Activated CD8-positive, alpha-beta T cell treated with anti-CD3 and anti-CD28 coated beads for 36 hours (primary cell): ENCODE measurements around the gene NUAK1. TPM values are rescaled to one million over a fixed set of nuclear protein-coding genes. Genes with fewer than 3 reads are reported as not detected.

ENCODE experiments used
- ATAC-seq: fragments of 200-7000 bp; cut with Tn5 transposase; one replicate; pipeline ENCODE4 v1.10.0; 2021; ENCODE audit warnings: mild to moderate bottlenecking, moderate library complexity
- CTCF ChIA-PET: fragments of 350-600 bp; sonication (Branson Sonifier 250); formaldehyde crosslinking; loops from one replicate; lab custom pipeline; 2021; ENCODE audit warnings: antibody characterized with exemption; lab: Charles Lee
- POLR2A ChIA-PET: fragments of 350-600 bp; sonication (Branson Sonifier 250); formaldehyde crosslinking; loops from one replicate; lab custom pipeline; 2021; ENCODE audit warnings: antibody characterized with exemption; lab: Charles Lee
- DNase-seq: peaks from one replicate; pipeline ENCODE4 v3.0.0-alpha.2; 2020
- H3K27ac Mint-ChIP-seq: one replicate; pipeline ENCODE4 v1.8.0; 2021; ENCODE audit warnings: mild to moderate bottlenecking, mixed read lengths
- H3K27me3 Mint-ChIP-seq: one replicate; pipeline ENCODE4 v1.8.0; 2021; ENCODE audit warnings: mixed read lengths
- H3K36me3 Mint-ChIP-seq: one replicate; pipeline ENCODE4 v1.8.0; 2021; ENCODE audit warnings: low read depth, mixed read lengths
- H3K4me1 Mint-ChIP-seq: one replicate; pipeline ENCODE4 v1.8.0; 2021; ENCODE audit warnings: low read depth, mixed read lengths
- H3K4me3 Mint-ChIP-seq: one replicate; pipeline ENCODE4 v1.8.0; 2021; ENCODE audit warnings: mild to moderate bottlenecking, moderate library complexity, mixed read lengths
- H3K9me3 Mint-ChIP-seq: one replicate; pipeline ENCODE4 v1.8.0; 2021; ENCODE audit warnings: mixed read lengths
- intact Hi-C: fragments of 100-400 bp; cut with micrococcal nuclease; formaldehyde crosslinking; loops from one replicate; pipeline ENCODE4 v1.10.0; 2022
- total RNA-seq, 2 experiments: library from RNA; stranded (reverse); gene quantifications; one replicate each; pipeline ENCODE4 v1.2.3, GENCODE V29; 2021
- TF ChIP-seq, protein P1 (sequence below): fragments of 200-600 bp; IDR thresholded peaks from one replicate; pipeline ENCODE4 v1.8.0; 2022; ENCODE audit warnings: antibody characterized with exemption, mild to moderate bottlenecking

The NUAK1 gene
- total RNA-seq, 2 experiments from 2014 or later: not detected

GRCh38 chr12:106090591-106091445 is 47.9 kb downstream of the NUAK1 start:
- ATAC-seq: no peak
- Mint-ChIP-seq H3K27me3 (peaks cover 2% of the 10 kb centered on the region), H3K36me3 (no peaks in the 10 kb centered on the region), H3K4me3 (no peak overlapping the region), H3K9me3 (no peaks in the 10 kb centered on the region), H3K4me1 (no peaks in the 10 kb centered on the region), H3K27ac (no peak overlapping the region)
- POLR2A ChIA-PET: no interaction called here
- intact Hi-C loops: no loop called here
- TF ChIP-seq, protein P1, sequence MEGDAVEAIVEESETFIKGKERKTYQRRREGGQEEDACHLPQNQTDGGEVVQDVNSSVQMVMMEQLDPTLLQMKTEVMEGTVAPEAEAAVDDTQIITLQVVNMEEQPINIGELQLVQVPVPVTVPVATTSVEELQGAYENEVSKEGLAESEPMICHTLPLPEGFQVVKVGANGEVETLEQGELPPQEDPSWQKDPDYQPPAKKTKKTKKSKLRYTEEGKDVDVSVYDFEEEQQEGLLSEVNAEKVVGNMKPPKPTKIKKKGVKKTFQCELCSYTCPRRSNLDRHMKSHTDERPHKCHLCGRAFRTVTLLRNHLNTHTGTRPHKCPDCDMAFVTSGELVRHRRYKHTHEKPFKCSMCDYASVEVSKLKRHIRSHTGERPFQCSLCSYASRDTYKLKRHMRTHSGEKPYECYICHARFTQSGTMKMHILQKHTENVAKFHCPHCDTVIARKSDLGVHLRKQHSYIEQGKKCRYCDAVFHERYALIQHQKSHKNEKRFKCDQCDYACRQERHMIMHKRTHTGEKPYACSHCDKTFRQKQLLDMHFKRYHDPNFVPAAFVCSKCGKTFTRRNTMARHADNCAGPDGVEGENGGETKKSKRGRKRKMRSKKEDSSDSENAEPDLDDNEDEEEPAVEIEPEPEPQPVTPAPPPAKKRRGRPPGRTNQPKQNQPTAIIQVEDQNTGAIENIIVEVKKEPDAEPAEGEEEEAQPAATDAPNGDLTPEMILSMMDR: no peak
- no peak for DNase-seq
- CTCF ChIA-PET: no interaction called here

- no peaks in the 10 kb centered on the region for H3K36me3 Mint-ChIP-seq
- peaks cover 2% of the 10 kb centered on the region for H3K27me3 Mint-ChIP-seq
- ATAC-seq (no peak), DNase-seq (no peak)
- TF ChIP-seq, protein P1: no peak
- H3K27ac Mint-ChIP-seq: no peak overlapping the region
- POLR2A ChIA-PET: no interaction called here
- CTCF ChIA-PET: no interaction called here
- no peaks in the 10 kb centered on the region for H3K9me3 Mint-ChIP-seq
- no peak overlapping the region for H3K4me3 Mint-ChIP-seq
- H3K4me1 Mint-ChIP-seq: no peaks in the 10 kb centered on the region
- intact Hi-C loops: no loop called here
Measured at GRCh38 chr12:106089935-106090334, 48.8 kb downstream of the NUAK1 start.

- POLR2A ChIA-PET: no interaction called here
- TF ChIP-seq, protein P1: no peak
- no peaks in the 10 kb centered on the region for H3K9me3 Mint-ChIP-seq
- H3K4me1 Mint-ChIP-seq: no peaks in the 10 kb centered on the region
- H3K4me3 Mint-ChIP-seq: no peak overlapping the region
- no peak for ATAC-seq
- intact Hi-C loops: no loop called here
- no peak overlapping the region for H3K27ac Mint-ChIP-seq
- CTCF ChIA-PET: no interaction called here
- H3K27me3 Mint-ChIP-seq: peaks cover 2% of the 10 kb centered on the region
- DNase-seq: no peak
- H3K36me3 Mint-ChIP-seq: no peaks in the 10 kb centered on the region
Measured at GRCh38 chr12:106088811-106089485, 49.8 kb downstream of the NUAK1 start.

DNA sequence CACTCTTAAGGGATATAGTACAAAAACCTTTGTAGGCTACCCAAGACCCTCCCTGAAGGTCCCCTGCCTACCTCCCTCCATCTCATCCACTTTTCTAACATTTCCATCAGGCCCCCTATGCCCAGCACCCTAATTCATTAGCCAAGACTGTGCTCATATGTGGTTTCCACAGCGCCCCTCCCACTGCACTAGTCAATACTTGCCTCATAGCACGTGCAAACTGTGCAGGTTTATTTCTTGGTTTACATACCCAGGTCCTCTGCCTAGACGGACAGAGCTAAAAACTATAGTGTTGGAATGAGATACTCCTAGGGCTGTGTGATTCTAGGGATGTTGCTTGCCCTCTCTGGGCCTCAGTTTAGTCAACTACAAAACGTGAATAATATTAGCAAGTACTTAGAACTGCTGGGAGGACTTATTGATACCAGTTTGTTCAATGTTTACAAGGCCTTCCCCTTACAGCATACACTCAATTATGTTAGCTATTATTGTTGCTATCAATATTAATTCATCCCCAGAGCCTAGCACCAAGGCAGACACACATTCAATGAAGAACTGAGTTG is 50.4 kb downstream of the NUAK1 start:
- DNase-seq: no peak
- no peaks in the 10 kb centered on the region for H3K36me3 Mint-ChIP-seq
- H3K27me3 Mint-ChIP-seq: peaks cover 2% of the 10 kb centered on the region
- no peaks in the 10 kb centered on the region for H3K4me1 Mint-ChIP-seq
- TF ChIP-seq, protein P1: no peak
- no peak overlapping the region for H3K27ac Mint-ChIP-seq
- POLR2A ChIA-PET: no interaction called here
- no peaks in the 10 kb centered on the region for H3K9me3 Mint-ChIP-seq
- intact Hi-C loops: no loop called here
- CTCF ChIA-PET: no interaction called here
- ATAC-seq: no peak
- no peak overlapping the region for H3K4me3 Mint-ChIP-seq

- CTCF ChIA-PET: interaction anchor here (0.6 kb wide), 1 partner anchor 561 kb away, joined by 3 read pairs; no protein-coding TSS in a partner anchor
- Mint-ChIP-seq H3K9me3 (no peaks in the 10 kb centered on the region), H3K36me3 (no peaks in the 10 kb centered on the region), H3K27ac (no peak overlapping the region), H3K27me3 (peaks cover 6% of the 10 kb centered on the region), H3K4me1 (no peaks in the 10 kb centered on the region), H3K4me3 (no peak overlapping the region)
- ATAC-seq (no peak), DNase-seq (no peak)
- TF ChIP-seq, protein P1: no peak
- POLR2A ChIA-PET: no interaction called here
- intact Hi-C loops: no loop called here
Measured at GRCh38 chr12:106086696-106087095, 52.1 kb downstream of the NUAK1 start.
